IMR-90 (cell line): Measurements from ENCODE around the gene NUP210. TPM values are rescaled to one million over a fixed set of nuclear protein-coding genes. Genes with fewer than 3 reads are reported as not detected.

ENCODE experiments used
- ATAC-seq: fragments of 200-7000 bp; cut with Tn5 transposase; 2 replicates; pipeline ENCODE4 v1.9.1; 2020; ENCODE audit warnings: low read depth, mild to moderate bottlenecking, moderate library complexity
- BruUV-seq: library from RNA; stranded (reverse); fragments of 400-500 nt; replicated peaks from 2 replicates; lab custom pipeline; 2021; lab: Mats Ljungman, UMichigan
- CTCF ChIA-PET: fragments of 300-600 bp; formaldehyde crosslinking; extraction: SDS; loops from one replicate; lab custom pipeline; 2021; ENCODE audit warnings: antibody characterized with exemption; lab: Yijun Ruan, JAX
- POLR2A ChIA-PET: fragments of 300-600 bp; sonication (Branson Sonifier 250); formaldehyde crosslinking; loops from one replicate; lab custom pipeline; 2022; ENCODE audit warnings: antibody characterized with exemption; ENCODE audit not compliant: unreplicated experiment; lab: Charles Lee
- DNase-seq: peaks from one replicate; pipeline ENCODE4 v3.0.0; 2013
- H2AFZ ChIP-seq: replicated peaks from 2 replicates; pipeline ENCODE3; 2013; ENCODE audit warnings: low read length, mild to moderate bottlenecking; ENCODE audit not compliant: poor library complexity
- H2AK5ac ChIP-seq: 2 replicates; pipeline ENCODE4 v1.6.1; 2013; ENCODE audit warnings: low read depth, low read length, inconsistent platforms
- H2AK9ac ChIP-seq: replicated peaks from 2 replicates; pipeline ENCODE3; 2013; ENCODE audit warnings: mild to moderate bottlenecking, low read depth, low read length, moderate library complexity; ENCODE audit not compliant: poor library complexity
- H2BK120ac ChIP-seq: 2 replicates; pipeline ENCODE4 v1.6.1; 2013; ENCODE audit warnings: low read depth, low read length, inconsistent platforms
- H2BK15ac ChIP-seq: 3 replicates; pipeline ENCODE4 v1.6.1; 2013; ENCODE audit warnings: low read depth, low read length, inconsistent platforms
- H2BK20ac ChIP-seq: 2 replicates; pipeline ENCODE4 v1.6.1; 2013; ENCODE audit warnings: low read depth, mild to moderate bottlenecking, inconsistent platforms, low read length, moderate library complexity
- H2BK5ac ChIP-seq: 2 replicates; pipeline ENCODE4 v1.6.1; 2013; ENCODE audit warnings: mild to moderate bottlenecking, low read depth, low read length, inconsistent platforms; ENCODE audit not compliant: poor library complexity, severe bottlenecking
- H3K14ac ChIP-seq: replicated peaks from 2 replicates; pipeline ENCODE4 v1.6.1; 2013; ENCODE audit warnings: low read depth, low read length, inconsistent platforms
- H3K18ac ChIP-seq: 2 replicates; pipeline ENCODE4 v1.6.1; 2013; ENCODE audit warnings: low read depth, low read length, control low read depth
- H3K23ac ChIP-seq: 2 replicates; pipeline ENCODE4 v1.6.1; 2013; ENCODE audit warnings: low read depth, low read length, inconsistent platforms
- H3K27ac ChIP-seq: 2 replicates; pipeline ENCODE4 v1.5.1; 2013; ENCODE audit warnings: mild to moderate bottlenecking, control low read depth, low read length; ENCODE audit not compliant: insufficient read depth
- H3K27me3 ChIP-seq: 2 replicates; pipeline ENCODE4 v1.6.1; 2013; ENCODE audit warnings: low read length; ENCODE audit not compliant: control insufficient read depth, insufficient read depth
- H3K36me3 ChIP-seq: 2 replicates; pipeline ENCODE4 v1.6.1; 2013; ENCODE audit warnings: low read length, mixed read lengths; ENCODE audit not compliant: control insufficient read depth, insufficient read depth
- H3K4ac ChIP-seq: 2 replicates; pipeline ENCODE4 v1.6.1; 2013; ENCODE audit warnings: low read depth, low read length, inconsistent platforms
- H3K4me1 ChIP-seq: 2 replicates; pipeline ENCODE4 v1.6.1; 2013; ENCODE audit warnings: low read length, mixed read lengths; ENCODE audit not compliant: control insufficient read depth, insufficient read depth
- H3K4me2 ChIP-seq: 2 replicates; pipeline ENCODE4 v1.6.1; 2013; ENCODE audit warnings: low read depth, mild to moderate bottlenecking, control low read depth, low read length, moderate library complexity
- H3K4me3 ChIP-seq: 2 replicates; pipeline ENCODE4 v1.5.1; 2013; ENCODE audit warnings: low read depth, mild to moderate bottlenecking, control low read depth, low read length, moderate library complexity; ENCODE audit not compliant: insufficient read depth
- H3K56ac ChIP-seq: 2 replicates; pipeline ENCODE4 v1.6.1; 2013; ENCODE audit warnings: low read length, inconsistent platforms; ENCODE audit not compliant: insufficient read depth; ENCODE audit errors: extremely low read depth
- H3K79me1 ChIP-seq, 2 experiments: 2 replicates each; pipeline ENCODE4 v1.6.1; 2013; ENCODE audit warnings: low read length in 2 of 2, inconsistent platforms in 1 of 2, low read depth in 1 of 2
- H3K9ac ChIP-seq: 2 replicates; pipeline ENCODE4 v1.6.1; 2013; ENCODE audit warnings: low read depth, low read length, control low read depth
- H3K9me1 ChIP-seq: 2 replicates; pipeline ENCODE4 v1.6.1; 2013; ENCODE audit warnings: low read length, inconsistent platforms; ENCODE audit not compliant: insufficient read depth
- H3K9me3 ChIP-seq: 2 replicates; pipeline ENCODE4 v1.6.1; 2013; ENCODE audit warnings: low read length; ENCODE audit not compliant: control insufficient read depth, insufficient read depth
- H4K20me1 ChIP-seq: 2 replicates; pipeline ENCODE4 v1.6.1; 2013; ENCODE audit warnings: low read length, inconsistent platforms; ENCODE audit not compliant: insufficient read depth
- H4K5ac ChIP-seq: 2 replicates; pipeline ENCODE4 v1.6.1; 2013; ENCODE audit warnings: mild to moderate bottlenecking, low read depth, low read length, control low read depth
- H4K8ac ChIP-seq, 2 experiments: 2 replicates each; pipeline ENCODE4 v1.6.1; 2013; ENCODE audit warnings: low read depth in 2 of 2, low read length in 2 of 2, control low read depth in 1 of 2, inconsistent platforms in 1 of 2
- H4K91ac ChIP-seq: 2 replicates; pipeline ENCODE4 v1.6.1; 2013; ENCODE audit warnings: low read depth, low read length, inconsistent platforms; ENCODE audit not compliant: insufficient read depth
- CEBPB ChIP-seq: IDR thresholded peaks from 2 replicates; pipeline ENCODE4 v1.6.1; 2012; ENCODE audit warnings: low read depth, low read length, improper control_type of control experiment
- FOS ChIP-seq: fragments of 150-350 bp; IDR thresholded peaks from 2 replicates; pipeline ENCODE4 v1.6.1; 2016; ENCODE audit warnings: low read depth, low read length
- MAFK ChIP-seq: IDR thresholded peaks from 2 replicates; pipeline ENCODE4 v1.6.1; 2012; ENCODE audit warnings: low read depth, low read length, improper control_type of control experiment
- MAZ ChIP-seq: IDR thresholded peaks from 2 replicates; pipeline ENCODE4 v1.6.1; 2012; ENCODE audit warnings: low read depth, mild to moderate bottlenecking, low read length, improper control_type of control experiment, moderate library complexity, borderline replicate concordance
- MXI1 ChIP-seq: IDR thresholded peaks from 2 replicates; pipeline ENCODE4 v1.6.1; 2012; ENCODE audit warnings: low read depth, mild to moderate bottlenecking, low read length, moderate library complexity, borderline replicate concordance
- NFE2L2 ChIP-seq: fragments of 150-350 bp; IDR thresholded peaks from 2 replicates; pipeline ENCODE4 v1.6.1; 2016; ENCODE audit warnings: low read depth, mild to moderate bottlenecking, low read length
- POLR2A ChIP-seq: IDR thresholded peaks from 2 replicates; pipeline ENCODE4 v1.6.1; 2012; ENCODE audit warnings: mild to moderate bottlenecking, low read depth, low read length
- RAD21 ChIP-seq: IDR thresholded peaks from 2 replicates; pipeline ENCODE4 v1.6.1; 2012; ENCODE audit warnings: low read length, improper control_type of control experiment
- RCOR1 ChIP-seq: IDR thresholded peaks from 2 replicates; pipeline ENCODE4 v1.6.1; 2012; ENCODE audit warnings: mild to moderate bottlenecking, low read length, improper control_type of control experiment; ENCODE audit not compliant: insufficient replicate concordance
- RFX5 ChIP-seq: IDR thresholded peaks from 2 replicates; pipeline ENCODE4 v1.8.0; 2012; ENCODE audit warnings: low read depth, mild to moderate bottlenecking, low read length, moderate library complexity
- SMC3 ChIP-seq: fragments of 150-350 bp; IDR thresholded peaks from 2 replicates; pipeline ENCODE4 v1.6.1; 2016; ENCODE audit warnings: low read depth, mild to moderate bottlenecking, antibody characterized with exemption, low read length, moderate library complexity
- WGBS, 2 experiments: methylation state at CpG; one replicate each; pipeline versions ENCODE4 v1.1.5 to v1.1.7; 2013; ENCODE audit warnings: missing lambda C conversion rate in 2 of 2; ENCODE audit not compliant: insufficient read length in 1 of 2; ENCODE audit errors: extremely low coverage in 2 of 2; 5-methylcytosine and 5-hydroxymethylcytosine counted together
- dilution Hi-C: fragments of 300-500 bp; cut with HindIII; formaldehyde crosslinking; loops from one replicate; pipeline ENCODE4 v1.14.3; 2018; ENCODE audit warnings: low sequenced_read_pairs; ENCODE audit not compliant: unreplicated experiment
- in situ Hi-C: fragments of 300-500 bp; cut with MboI; formaldehyde crosslinking; loops from 3 replicates; pipeline ENCODE4 v1.14.3; 2019; ENCODE audit warnings: low sequenced_read_pairs, inconsistent platforms, mixed read lengths
- intact Hi-C: fragments of 100-400 bp; cut with micrococcal nuclease; formaldehyde crosslinking; loops from 2 replicates; pipeline ENCODE4 v1.10.0; 2022
- polyA plus RNA-seq, 3 experiments: library from polyadenylated mRNA; depleted of rRNA; stranded (reverse); fragments of >200 nt; gene quantifications; 2 replicates each; pipeline ENCODE4 v1.2.3, GENCODE V29; 2012; ENCODE audit warnings: low replicate concordance in 1 of 3
- total RNA-seq: library from RNA; depleted of rRNA; stranded (reverse); fragments of >200 nt; gene quantifications from 2 replicates; pipeline ENCODE4 v1.2.3, GENCODE V29; 2012
- TF ChIP-seq, protein P1 (sequence below): fragments of 150-350 bp; IDR thresholded peaks from 2 replicates; pipeline ENCODE4 v1.6.1; 2017; ENCODE audit warnings: mild to moderate bottlenecking, antibody characterized with exemption, low read length, low read depth
- TF ChIP-seq, protein P2 (sequence below): conservative IDR thresholded peaks from 2 replicates; pipeline ENCODE4 v1.5.1; 2012; ENCODE audit warnings: mild to moderate bottlenecking, low read depth, low read length, improper control_type of control experiment
- TF ChIP-seq, protein P3 (sequence below): fragments of 150-350 bp; IDR thresholded peaks from 2 replicates; pipeline ENCODE4 v1.6.1; 2016; ENCODE audit warnings: low read depth, mild to moderate bottlenecking, low read length, moderate library complexity, borderline replicate concordance

NUP210 gene
- total and polyA plus RNA-seq, 2 of the 4 experiments (the other 2 are of a cell fraction): under 0.01 to 0.03 TPM

DNA sequence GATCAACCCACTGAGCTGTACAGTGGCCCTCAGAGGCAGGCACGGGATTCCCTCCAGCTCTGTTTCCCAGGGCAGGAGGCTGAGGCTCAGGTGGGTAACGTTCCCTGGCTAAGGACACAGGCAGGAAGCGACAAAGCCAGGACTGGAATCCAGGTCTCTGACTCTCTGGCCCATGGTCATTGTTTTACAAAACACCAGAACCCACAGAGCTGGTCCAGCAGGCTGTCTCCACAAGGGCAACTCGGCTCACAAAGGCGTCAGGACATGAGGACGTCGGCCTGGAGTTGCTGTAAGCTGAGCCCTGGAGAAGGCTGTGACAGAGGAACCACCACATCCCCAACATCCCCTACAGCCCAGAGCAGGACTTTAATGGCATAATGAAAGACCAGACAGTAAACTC, 30.7 kb downstream of the NUP210 start:
- TF ChIP-seq, protein P1, sequence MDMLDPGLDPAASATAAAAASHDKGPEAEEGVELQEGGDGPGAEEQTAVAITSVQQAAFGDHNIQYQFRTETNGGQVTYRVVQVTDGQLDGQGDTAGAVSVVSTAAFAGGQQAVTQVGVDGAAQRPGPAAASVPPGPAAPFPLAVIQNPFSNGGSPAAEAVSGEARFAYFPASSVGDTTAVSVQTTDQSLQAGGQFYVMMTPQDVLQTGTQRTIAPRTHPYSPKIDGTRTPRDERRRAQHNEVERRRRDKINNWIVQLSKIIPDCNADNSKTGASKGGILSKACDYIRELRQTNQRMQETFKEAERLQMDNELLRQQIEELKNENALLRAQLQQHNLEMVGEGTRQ: no peak
- no peak for TF ChIP-seq FOS
- TF ChIP-seq, protein P2, sequence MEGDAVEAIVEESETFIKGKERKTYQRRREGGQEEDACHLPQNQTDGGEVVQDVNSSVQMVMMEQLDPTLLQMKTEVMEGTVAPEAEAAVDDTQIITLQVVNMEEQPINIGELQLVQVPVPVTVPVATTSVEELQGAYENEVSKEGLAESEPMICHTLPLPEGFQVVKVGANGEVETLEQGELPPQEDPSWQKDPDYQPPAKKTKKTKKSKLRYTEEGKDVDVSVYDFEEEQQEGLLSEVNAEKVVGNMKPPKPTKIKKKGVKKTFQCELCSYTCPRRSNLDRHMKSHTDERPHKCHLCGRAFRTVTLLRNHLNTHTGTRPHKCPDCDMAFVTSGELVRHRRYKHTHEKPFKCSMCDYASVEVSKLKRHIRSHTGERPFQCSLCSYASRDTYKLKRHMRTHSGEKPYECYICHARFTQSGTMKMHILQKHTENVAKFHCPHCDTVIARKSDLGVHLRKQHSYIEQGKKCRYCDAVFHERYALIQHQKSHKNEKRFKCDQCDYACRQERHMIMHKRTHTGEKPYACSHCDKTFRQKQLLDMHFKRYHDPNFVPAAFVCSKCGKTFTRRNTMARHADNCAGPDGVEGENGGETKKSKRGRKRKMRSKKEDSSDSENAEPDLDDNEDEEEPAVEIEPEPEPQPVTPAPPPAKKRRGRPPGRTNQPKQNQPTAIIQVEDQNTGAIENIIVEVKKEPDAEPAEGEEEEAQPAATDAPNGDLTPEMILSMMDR: no peak
- TF ChIP-seq MXI1: no peak
- TF ChIP-seq SMC3: no peak
- no peak for TF ChIP-seq RCOR1
- no peak for TF ChIP-seq CEBPB
- TF ChIP-seq RFX5: no peak
- TF ChIP-seq RAD21: no peak
- TF ChIP-seq, protein P3, sequence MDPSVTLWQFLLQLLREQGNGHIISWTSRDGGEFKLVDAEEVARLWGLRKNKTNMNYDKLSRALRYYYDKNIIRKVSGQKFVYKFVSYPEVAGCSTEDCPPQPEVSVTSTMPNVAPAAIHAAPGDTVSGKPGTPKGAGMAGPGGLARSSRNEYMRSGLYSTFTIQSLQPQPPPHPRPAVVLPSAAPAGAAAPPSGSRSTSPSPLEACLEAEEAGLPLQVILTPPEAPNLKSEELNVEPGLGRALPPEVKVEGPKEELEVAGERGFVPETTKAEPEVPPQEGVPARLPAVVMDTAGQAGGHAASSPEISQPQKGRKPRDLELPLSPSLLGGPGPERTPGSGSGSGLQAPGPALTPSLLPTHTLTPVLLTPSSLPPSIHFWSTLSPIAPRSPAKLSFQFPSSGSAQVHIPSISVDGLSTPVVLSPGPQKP: no peak
- TF ChIP-seq MAFK: no peak
- no peak for TF ChIP-seq NFE2L2
- TF ChIP-seq POLR2A: no peak
- no peak for TF ChIP-seq MAZ
- intact Hi-C loops: no loop called here
- Histone ChIP-seq H2BK5ac (no peak overlapping the region), H3K14ac (no peak overlapping the region), H3K79me1 (no peaks in the 10 kb centered on the region), H3K4me1 (peaks cover 2% of the 10 kb centered on the region; the same call in 1 of the 2 replicates), H4K8ac (no peak overlapping the region), H4K20me1 (no peaks in the 10 kb centered on the region), H3K9me1 (no peaks in the 10 kb centered on the region), H2AFZ (no peak overlapping the region), H3K56ac (no peak overlapping the region), H3K9ac (no peak overlapping the region), H2AK9ac (no peak overlapping the region), H3K23ac (no peak overlapping the region), H3K9me3 (no peaks in the 10 kb centered on the region), H3K4me2 (no peak overlapping the region), H4K91ac (no peak overlapping the region), H2BK120ac (no peak overlapping the region), H4K5ac (no peak overlapping the region), H3K36me3 (no peaks in the 10 kb centered on the region), H3K27ac (no peak overlapping the region), H3K4ac (no peak overlapping the region), H3K18ac (no peak overlapping the region), H2AK5ac (no peak overlapping the region), H3K27me3 (peaks cover 18% of the 10 kb centered on the region; the same call in 1 of the 2 replicates), H2BK20ac (no peak overlapping the region), H3K4me3 (no peak overlapping the region), H2BK15ac (no peak overlapping the region)
- BruUV-seq: no TSS peak
- dilution Hi-C loops: no loop called here
- DNase-seq: no peak
- no peak for ATAC-seq
- WGBS, 2 experiments: 55% methylated on average over 2 of the region's 7 CpGs; no CpG with 5 or more reads in 1 of the 2 experiments
- ChIA-PET POLR2A (no interaction called here), CTCF (no interaction called here)
- in situ Hi-C loops: no loop called here
